Raji (cell line): ENCODE results near the gene FAM135A.

Source experiments
- POLR2A ChIP-seq: IDR thresholded peaks from 2 replicates; pipeline ENCODE4 v1.6.1; 2011; ENCODE audit warnings: low read depth, low read length, control low read depth; ENCODE audit not compliant: insufficient read depth

Gene FAM135A

GRCh38 chr6:70557998-70558397, 144.7 kb downstream of the FAM135A start:
- TF ChIP-seq POLR2A: no peak

DNA sequence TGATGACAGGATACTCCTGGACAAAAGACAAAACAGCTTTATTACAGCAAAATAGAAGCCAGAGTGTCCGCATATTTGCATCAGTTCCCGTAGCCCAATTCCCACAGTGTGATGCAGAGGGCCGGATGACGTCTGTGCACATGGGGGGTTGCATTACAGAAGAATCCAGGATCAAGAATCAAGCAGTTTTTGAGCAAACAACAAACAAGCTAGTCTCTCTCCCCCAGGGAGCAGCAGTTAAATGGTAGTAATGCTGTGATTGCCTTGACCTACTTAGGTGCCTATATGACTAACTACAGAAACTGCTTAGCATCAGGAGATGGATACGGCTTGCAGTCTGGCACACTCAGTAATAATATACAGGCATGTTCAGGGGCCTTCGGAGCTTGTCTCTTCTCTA, 150.2 kb downstream of the FAM135A start:
- TF ChIP-seq POLR2A: no peak

DNA sequence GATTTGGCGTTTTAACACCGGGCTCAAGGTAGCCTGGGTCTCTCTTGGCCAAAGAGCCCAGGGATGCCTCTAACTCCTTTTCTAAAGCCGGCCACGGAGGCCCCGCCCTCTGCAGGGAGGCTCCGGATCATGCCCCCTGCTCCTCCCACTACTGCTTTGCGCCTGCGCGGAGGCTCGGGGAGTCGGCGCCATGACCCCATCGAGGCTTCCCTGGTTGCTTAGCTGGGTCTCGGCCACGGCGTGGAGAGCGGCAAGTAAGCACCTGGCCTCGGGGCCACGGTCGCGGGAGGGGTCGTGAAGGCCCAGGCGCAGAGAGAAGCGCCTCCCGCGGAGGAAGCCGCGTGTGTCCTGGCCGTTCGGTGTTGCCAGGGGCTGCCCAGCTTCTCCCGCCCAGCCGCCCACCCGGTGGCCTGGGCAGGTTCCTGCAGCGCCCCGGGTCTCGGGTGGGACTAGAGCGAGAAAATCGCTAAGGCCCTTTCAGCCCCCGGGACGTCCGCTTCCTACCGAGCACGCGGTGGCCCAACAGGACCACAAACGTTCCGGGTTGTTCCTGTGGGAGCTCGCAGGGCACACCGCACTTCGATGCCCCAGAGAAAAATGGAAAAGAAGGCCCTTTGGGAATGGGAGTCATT, 153.6 kb downstream of the FAM135A start, which contains the start of gene SDHAF4:
SDHAF4 (plus strand) TSS at position 180 of the 632 bp plus-strand sequence; CDS start at position 191, 11 bp downstream.
- TF ChIP-seq POLR2A: peak; percentile 99

DNA sequence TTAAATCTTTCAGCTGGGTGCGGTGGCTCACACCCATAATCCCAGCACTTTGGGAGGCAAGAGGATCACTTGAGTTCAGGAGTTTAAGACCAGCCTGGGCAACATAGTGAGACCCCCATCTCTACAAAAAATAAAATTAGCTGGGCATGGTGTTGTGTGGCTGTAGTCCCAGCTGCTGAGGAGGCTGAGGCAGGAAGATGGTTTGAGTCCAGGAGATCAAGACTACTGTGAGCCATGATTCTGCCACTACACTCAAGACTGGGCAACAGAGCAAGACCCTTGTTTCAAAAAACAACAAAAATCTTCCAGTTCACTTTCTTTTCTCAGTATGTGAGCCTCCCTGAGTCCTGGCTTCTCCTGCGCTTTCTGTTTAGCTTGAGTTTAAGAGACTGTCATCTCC, 161.3 kb downstream of the FAM135A start:
- no peak for TF ChIP-seq POLR2A

DNA sequence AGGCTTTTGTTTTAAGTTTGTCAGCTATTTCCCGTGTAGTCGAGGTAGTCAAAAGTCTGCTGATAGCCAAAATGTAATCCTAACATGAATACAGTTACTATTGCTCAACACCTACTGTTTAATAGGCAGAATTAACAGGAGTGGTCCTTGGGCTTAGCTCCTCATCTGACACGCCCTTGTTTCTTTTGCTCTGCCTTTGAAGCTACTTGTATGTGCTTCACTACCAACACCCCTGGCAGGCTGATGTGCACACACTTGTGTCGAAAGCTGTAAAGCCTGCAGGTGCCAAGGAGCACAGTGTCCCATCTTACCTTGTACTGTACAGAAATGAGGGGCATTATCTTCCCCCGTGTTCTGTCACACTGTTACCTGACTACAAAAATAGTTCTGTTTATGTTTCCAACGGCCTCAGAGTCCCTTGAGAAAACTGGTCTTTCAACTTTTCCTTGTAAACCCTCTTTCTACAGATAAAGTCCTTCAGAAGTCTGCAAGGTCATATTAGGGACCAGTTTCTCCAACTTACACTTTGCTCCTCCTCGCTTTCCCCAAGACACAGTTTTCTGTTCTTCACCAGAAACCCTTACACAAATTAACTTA, 162.7 kb downstream of the FAM135A start:
- TF ChIP-seq POLR2A: no peak

- no peak for TF ChIP-seq POLR2A
Measured at GRCh38 chr6:70586114-70586513, 172.8 kb downstream of the FAM135A start.

- TF ChIP-seq POLR2A: no peak
Measured at GRCh38 chr6:70590400-70590799, 177.1 kb downstream of the FAM135A start.

DNA sequence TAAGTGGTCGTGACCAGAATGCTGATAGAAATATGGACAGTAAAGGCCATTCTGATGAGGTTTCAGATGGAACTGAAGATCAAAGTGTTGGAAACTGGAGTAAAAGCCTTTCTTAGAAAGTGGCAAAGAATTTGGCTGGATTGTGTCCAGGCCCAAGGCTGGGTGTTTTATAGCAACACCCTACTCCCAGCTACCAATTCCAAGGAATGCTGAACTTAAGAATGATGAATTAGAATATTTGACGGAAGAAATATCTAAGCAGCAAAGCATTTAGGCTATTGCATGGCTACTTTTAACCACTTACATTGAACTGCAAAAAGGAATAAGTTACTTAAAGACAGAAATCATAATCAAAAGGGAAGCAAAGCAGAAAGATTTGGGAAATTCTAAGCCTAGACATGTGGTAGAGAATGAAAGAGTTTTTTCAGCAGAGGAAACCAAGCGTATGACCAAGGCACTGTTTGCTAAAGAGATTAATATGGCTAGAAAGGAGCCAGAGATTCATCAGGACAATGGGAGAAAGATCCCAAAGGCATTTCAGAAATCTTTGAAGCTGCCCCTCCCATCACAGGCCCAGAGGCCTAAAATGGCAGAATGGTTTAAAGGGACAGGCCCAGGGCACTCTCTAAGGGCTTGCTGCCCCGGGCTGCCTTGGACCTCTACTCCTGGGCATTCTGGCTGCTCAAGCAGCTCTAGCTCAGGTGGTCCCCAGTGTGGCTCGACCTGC, 179.2 kb downstream of the FAM135A start:
- TF ChIP-seq POLR2A: no peak

DNA sequence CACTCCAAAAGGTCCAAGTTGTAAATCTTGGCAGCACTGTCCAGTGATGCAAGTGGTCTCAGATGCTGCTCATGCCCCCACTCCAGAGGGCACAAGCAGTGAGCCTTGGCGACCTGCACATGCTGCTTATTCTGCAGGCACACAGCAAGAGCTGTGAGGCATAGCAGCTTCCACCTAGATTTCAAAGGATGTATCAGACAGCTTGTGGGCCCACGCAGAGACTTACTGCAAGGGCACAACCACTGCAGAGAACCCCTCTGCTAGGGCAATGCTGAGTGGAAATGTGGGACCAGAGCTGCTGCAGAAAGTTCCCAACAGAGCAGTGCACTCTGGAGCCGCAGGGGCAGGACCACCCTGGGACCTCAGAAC, 179.8 kb downstream of the FAM135A start:
- TF ChIP-seq POLR2A: no peak

DNA sequence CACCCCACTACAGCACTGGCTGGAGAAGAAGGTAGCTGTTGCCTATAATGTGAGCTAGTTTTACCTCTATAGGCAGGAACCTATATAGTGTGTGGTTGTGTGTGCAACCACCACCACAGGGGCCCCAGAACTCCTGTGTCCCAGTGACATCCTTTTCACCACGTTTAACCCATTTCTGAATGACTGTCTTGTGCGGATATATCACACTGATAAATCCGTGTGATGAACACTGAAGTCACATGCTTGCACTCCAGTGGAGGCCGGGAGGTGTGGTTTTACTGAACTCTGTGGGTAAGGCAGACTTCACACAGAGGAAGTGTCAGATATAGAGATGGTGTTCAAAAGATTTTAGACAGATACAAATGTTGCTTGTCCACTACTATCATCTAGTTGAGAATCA, 185.9 kb downstream of the FAM135A start:
- TF ChIP-seq POLR2A: no peak

- TF ChIP-seq POLR2A: no peak
Measured at GRCh38 chr6:70601014-70601413, 187.7 kb downstream of the FAM135A start.

- no peak for TF ChIP-seq POLR2A
Measured at GRCh38 chr6:70604254-70604653, 190.9 kb downstream of the FAM135A start.
